ENCODE measurements around the gene ZNF750. TPM values are rescaled to one million over a fixed set of nuclear protein-coding genes. Genes with fewer than 3 reads are reported as not detected.

ZNF750 gene
- total RNA-seq, 2 donors from 2014 or later, result not detected

GRCh38 chr17:82844796-82845162, 5.0 kb upstream of the ZNF750 start:
- DNase-seq, result no peak
- Mint-ChIP-seq H3K27me3 (ENCODE audit: low read depth) (no peaks in the 10 kb centered on the region), H3K27ac (no peak overlapping the region), H3K4me1 (ENCODE audit: low read depth) (peaks cover 19% of the 10 kb centered on the region), H3K4me3 (no peak overlapping the region), H3K9me3 (no peaks in the 10 kb centered on the region), H3K36me3 (ENCODE audit: insufficient read depth in 2 of 2) (peaks cover 0 to 7% of the 10 kb centered on the region in 2 donors)
- ATAC-seq (replicated peaks in 1 of 2), result no peak

- Mint-ChIP-seq H3K36me3 (ENCODE audit: insufficient read depth in 2 of 2) (peaks cover 0 to 3% of the 10 kb centered on the region in 2 donors), H3K27ac (no peak overlapping the region), H3K4me1 (ENCODE audit: low read depth) (peaks cover 14% of the 10 kb centered on the region), H3K9me3 (no peaks in the 10 kb centered on the region), H3K27me3 (ENCODE audit: low read depth) (no peaks in the 10 kb centered on the region), H3K4me3 (peak overlapping the region in 1 of 2 donors; percentile 13)
- peak in 1 of 2 donors; percentile 41 for ATAC-seq (replicated peaks in 1 of 2)
- DNase-seq, result no peak
Measured at GRCh38 chr17:82843904-82844680, 4.3 kb upstream of the ZNF750 start.

GRCh38 chr17:82841921-82842596, 2.2 kb upstream of the ZNF750 start:
- Mint-ChIP-seq H3K4me1 (ENCODE audit: low read depth) (peaks cover 14% of the 10 kb centered on the region), H3K4me3 (no peak overlapping the region), H3K27me3 (ENCODE audit: low read depth) (no peaks in the 10 kb centered on the region), H3K9me3 (no peaks in the 10 kb centered on the region), H3K27ac (no peak overlapping the region), H3K36me3 (ENCODE audit: insufficient read depth in 2 of 2) (peaks cover 0 to 3% of the 10 kb centered on the region in 2 donors)
- no peak for DNase-seq
- ATAC-seq (replicated peaks in 1 of 2), result no peak

GRCh38 chr17:82840431-82840831, 609 bp upstream of the ZNF750 start:
- ATAC-seq (replicated peaks in 1 of 2) (no peak), DNase-seq (no peak)
- Mint-ChIP-seq H3K4me3 (no peak overlapping the region), H3K27ac (no peak overlapping the region), H3K9me3 (no peaks in the 10 kb centered on the region), H3K36me3 (ENCODE audit: insufficient read depth in 2 of 2) (no peaks in the 10 kb centered on the region), H3K27me3 (ENCODE audit: low read depth) (no peaks in the 10 kb centered on the region), H3K4me1 (ENCODE audit: low read depth) (peaks cover 14% of the 10 kb centered on the region)

- Mint-ChIP-seq H3K9me3 (no peaks in the 10 kb centered on the region), H3K27ac (no peak overlapping the region), H3K27me3 (ENCODE audit: low read depth) (no peaks in the 10 kb centered on the region), H3K4me3 (no peak overlapping the region), H3K4me1 (ENCODE audit: low read depth) (peaks cover under 1% of the 10 kb centered on the region), H3K36me3 (ENCODE audit: insufficient read depth in 2 of 2) (no peaks in the 10 kb centered on the region)
- ATAC-seq (replicated peaks in 1 of 2), result no peak
- DNase-seq, result no peak
Measured at GRCh38 chr17:82838386-82839063, 1.3 kb downstream of the ZNF750 start.

GRCh38 chr17:82837586-82838320, 2.1 kb downstream of the ZNF750 start:
- no peaks in the 10 kb centered on the region for H3K36me3 Mint-ChIP-seq (ENCODE audit: insufficient read depth in 2 of 2)
- no peaks in the 10 kb centered on the region for H3K9me3 Mint-ChIP-seq
- no peaks in the 10 kb centered on the region for H3K4me1 Mint-ChIP-seq (ENCODE audit: low read depth)
- ATAC-seq (replicated peaks in 1 of 2), result no peak
- no peak for DNase-seq
- no peak overlapping the region for H3K27ac Mint-ChIP-seq
- H3K27me3 Mint-ChIP-seq (ENCODE audit: low read depth), result no peaks in the 10 kb centered on the region
- H3K4me3 Mint-ChIP-seq, result no peak overlapping the region

GRCh38 chr17:82836823-82837357, 2.9 kb downstream of the ZNF750 start:
- H3K9me3 Mint-ChIP-seq, result no peaks in the 10 kb centered on the region
- H3K27me3 Mint-ChIP-seq (ENCODE audit: low read depth), result no peaks in the 10 kb centered on the region
- no peaks in the 10 kb centered on the region for H3K4me1 Mint-ChIP-seq (ENCODE audit: low read depth)
- H3K4me3 Mint-ChIP-seq, result no peak overlapping the region
- no peak overlapping the region for H3K27ac Mint-ChIP-seq
- DNase-seq (no peak), ATAC-seq (replicated peaks in 1 of 2) (no peak)
- no peaks in the 10 kb centered on the region for H3K36me3 Mint-ChIP-seq (ENCODE audit: insufficient read depth in 2 of 2)

- H3K4me3 Mint-ChIP-seq, result no peak overlapping the region
- H3K27ac Mint-ChIP-seq, result no peak overlapping the region
- no peaks in the 10 kb centered on the region for H3K9me3 Mint-ChIP-seq
- H3K36me3 Mint-ChIP-seq (ENCODE audit: insufficient read depth in 2 of 2), result no peaks in the 10 kb centered on the region
- ATAC-seq (replicated peaks in 1 of 2) (no peak), DNase-seq (no peak)
- H3K4me1 Mint-ChIP-seq (ENCODE audit: low read depth), result no peaks in the 10 kb centered on the region
- no peaks in the 10 kb centered on the region for H3K27me3 Mint-ChIP-seq (ENCODE audit: low read depth)
Measured at GRCh38 chr17:82835766-82836512, 3.9 kb downstream of the ZNF750 start.

- H3K36me3 Mint-ChIP-seq (ENCODE audit: insufficient read depth in 2 of 2), result no peaks in the 10 kb centered on the region
- no peak overlapping the region for H3K27ac Mint-ChIP-seq
- no peaks in the 10 kb centered on the region for H3K9me3 Mint-ChIP-seq
- ATAC-seq (replicated peaks in 1 of 2) (no peak), DNase-seq (no peak)
- no peaks in the 10 kb centered on the region for H3K27me3 Mint-ChIP-seq (ENCODE audit: low read depth)
- no peaks in the 10 kb centered on the region for H3K4me1 Mint-ChIP-seq (ENCODE audit: low read depth)
- no peak overlapping the region for H3K4me3 Mint-ChIP-seq
Measured at GRCh38 chr17:82835122-82835521, 4.7 kb downstream of the ZNF750 start.

GRCh38 chr17:82832881-82833475, 6.8 kb downstream of the ZNF750 start:
- Mint-ChIP-seq H3K27ac (no peak overlapping the region), H3K4me3 (no peak overlapping the region), H3K27me3 (ENCODE audit: low read depth) (no peaks in the 10 kb centered on the region), H3K9me3 (peaks cover 0 to under 1% of the 10 kb centered on the region in 2 donors), H3K36me3 (ENCODE audit: insufficient read depth in 2 of 2) (peaks cover 8 to 9% of the 10 kb centered on the region in 2 donors), H3K4me1 (ENCODE audit: low read depth) (no peaks in the 10 kb centered on the region)
- no peak for ATAC-seq (replicated peaks in 1 of 2)
- no peak for DNase-seq

- DNase-seq, result no peak
- Mint-ChIP-seq H3K36me3 (ENCODE audit: insufficient read depth in 2 of 2) (peaks cover 14% of the 10 kb centered on the region in 2 donors), H3K4me3 (no peak overlapping the region), H3K27ac (no peak overlapping the region), H3K4me1 (ENCODE audit: low read depth) (no peaks in the 10 kb centered on the region), H3K27me3 (ENCODE audit: low read depth) (no peaks in the 10 kb centered on the region), H3K9me3 (peaks cover 0 to 4% of the 10 kb centered on the region in 2 donors)
- no peak for ATAC-seq (replicated peaks in 1 of 2)
Measured at GRCh38 chr17:82832411-82832810, 7.4 kb downstream of the ZNF750 start.

GRCh38 chr17:82831818-82832200, 8.0 kb downstream of the ZNF750 start:
- Mint-ChIP-seq H3K36me3 (ENCODE audit: insufficient read depth in 2 of 2) (peaks cover 14 to 15% of the 10 kb centered on the region in 2 donors), H3K27me3 (ENCODE audit: low read depth) (no peaks in the 10 kb centered on the region), H3K4me1 (ENCODE audit: low read depth) (no peaks in the 10 kb centered on the region), H3K27ac (no peak overlapping the region), H3K4me3 (no peak overlapping the region), H3K9me3 (peaks cover 0 to 4% of the 10 kb centered on the region in 2 donors)
- DNase-seq, result no peak
- no peak for ATAC-seq (replicated peaks in 1 of 2)
